Mucosa of rectum (tissue), 2 donors: ENCODE data around the gene CD19.
A peak's percentile ranks its signal among the peaks of the same experiment; 100 is the strongest.
"Not testable (repeated sequence)": the region's sequence is repeated elsewhere in the genome, so short reads cannot be mapped to it uniquely, and the experiment has no call there.

Experiments used
- H3K27ac ChIP-seq, 2 donors: one replicate each; pipeline ENCODE4 v1.7.0; 2013; ENCODE audit warnings: inconsistent platforms in 2 of 2, low read depth in 2 of 2, low read length in 2 of 2
- H3K27me3 ChIP-seq, 2 donors: one replicate each; pipeline ENCODE4 v1.7.0; 2013; ENCODE audit warnings: low read length in 2 of 2; ENCODE audit not compliant: control insufficient read depth in 2 of 2, insufficient read depth in 2 of 2
- H3K36me3 ChIP-seq, 2 donors: one replicate each; pipeline ENCODE4 v1.7.0; 2013; ENCODE audit warnings: low read length in 2 of 2; ENCODE audit not compliant: control insufficient read depth in 2 of 2, insufficient read depth in 2 of 2
- H3K4me1 ChIP-seq, 2 donors: one replicate each; pipeline ENCODE4 v1.7.0; 2013; ENCODE audit warnings: low read length in 2 of 2, mild to moderate bottlenecking in 1 of 2; ENCODE audit not compliant: control insufficient read depth in 2 of 2, insufficient read depth in 2 of 2
- H3K4me3 ChIP-seq, 2 donors: one replicate each; pipeline ENCODE4 v1.7.0; 2013; ENCODE audit warnings: low read length in 2 of 2
- H3K9ac ChIP-seq, 2 donors: one replicate each; pipeline ENCODE4 v1.7.0; 2013; ENCODE audit warnings: low read length in 2 of 2, low read depth in 1 of 2, mild to moderate bottlenecking in 1 of 2
- H3K9me3 ChIP-seq, 2 donors: one replicate each; pipeline ENCODE4 v1.7.0; 2013; ENCODE audit warnings: low read length in 2 of 2; ENCODE audit not compliant: control insufficient read depth in 2 of 2
- donor health status: healthy.
- donor health status: Normal muscosa, but diverticular disease.

CD19 gene

DNA sequence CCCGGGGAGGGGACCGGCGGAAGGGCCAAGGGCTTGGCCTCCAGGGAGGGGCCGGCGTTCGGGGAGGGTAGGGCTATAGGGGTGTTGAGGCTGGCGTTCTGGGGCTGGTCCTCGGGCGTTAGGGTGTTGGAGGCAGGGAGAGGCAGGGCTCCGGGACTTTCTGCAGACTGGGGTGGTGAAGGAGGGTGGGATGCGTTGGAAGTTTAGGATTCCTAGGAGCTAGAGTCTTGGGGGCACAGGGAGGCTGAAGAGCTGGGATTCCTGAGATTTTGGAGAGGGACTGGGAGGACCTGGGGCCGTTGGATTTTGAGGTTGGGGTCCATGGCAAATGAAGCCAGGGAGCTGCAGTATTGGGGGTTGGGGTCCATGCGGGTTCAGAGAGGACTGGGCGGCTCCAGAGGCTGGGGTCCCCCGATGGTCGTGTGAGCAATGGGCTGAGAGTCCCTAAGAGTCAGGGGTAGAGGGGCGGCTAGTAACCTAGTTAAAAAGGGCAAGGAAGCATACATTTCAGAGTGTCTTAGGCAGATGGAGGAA, 19.7 kb downstream of the CD19 start:
- Histone ChIP-seq H3K4me1 (peaks cover 9 to 13% of the 10 kb centered on the region in 2 donors), H3K4me3 (peak overlapping the region; percentile 74 to 80), H3K9ac (peak overlapping the region; percentile 79 to 87), H3K27ac (peak overlapping the region; percentile 87), H3K27me3 (no peaks in the 10 kb centered on the region), H3K9me3 (no peaks in the 10 kb centered on the region), H3K36me3 (peaks cover 19 to 29% of the 10 kb centered on the region in 2 donors)

DNA sequence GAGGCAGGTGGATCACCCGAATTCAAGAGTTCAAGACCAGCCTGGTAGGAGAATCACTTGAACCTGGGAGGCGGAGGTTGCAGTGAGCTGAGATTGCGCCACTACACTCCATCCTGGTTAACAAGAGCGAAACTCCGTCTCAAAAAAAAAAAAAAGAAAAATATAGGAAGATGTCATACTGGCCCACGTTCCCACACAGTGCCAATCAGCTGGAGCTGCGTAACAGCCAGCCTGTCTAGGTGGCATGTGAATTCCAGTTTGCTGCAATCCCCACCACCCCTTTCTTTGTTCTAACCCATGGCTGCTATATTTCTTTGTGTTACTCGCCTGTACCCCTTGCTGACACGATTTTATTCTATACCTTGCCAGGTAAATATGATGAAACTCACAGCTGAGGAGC, 26.4 kb downstream of the CD19 start:
- no peak overlapping the region for H3K27ac ChIP-seq
- H3K4me1 ChIP-seq, result no peaks in the 10 kb centered on the region
- H3K27me3 ChIP-seq, result no peaks in the 10 kb centered on the region
- no peak overlapping the region for H3K4me3 ChIP-seq
- peaks cover 58 to 71% of the 10 kb centered on the region in 2 donors for H3K36me3 ChIP-seq
- H3K9ac ChIP-seq, result no peak overlapping the region
- no peaks in the 10 kb centered on the region for H3K9me3 ChIP-seq

DNA sequence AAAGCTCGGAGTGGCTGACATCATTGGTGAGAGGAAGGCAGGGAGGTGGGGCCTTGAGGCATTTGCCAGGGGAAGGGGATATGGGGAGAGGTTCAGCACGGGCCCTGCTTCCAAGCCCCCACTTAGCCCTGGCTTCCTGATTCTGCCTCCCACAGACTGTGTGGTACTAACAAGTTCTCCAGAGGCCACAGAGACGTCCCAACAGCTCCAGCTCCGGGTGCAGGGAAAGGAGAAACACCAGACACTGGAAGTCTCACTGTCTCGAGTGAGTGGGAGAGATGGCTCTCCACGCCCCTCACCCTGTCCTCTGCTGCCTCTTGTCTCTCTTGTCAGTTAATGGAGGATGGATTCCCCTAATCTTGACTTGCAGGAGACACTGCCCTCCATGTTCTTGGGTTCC, 27.1 kb downstream of the CD19 start:
- Histone ChIP-seq H3K4me1 (no peaks in the 10 kb centered on the region), H3K27ac (no peak overlapping the region), H3K4me3 (no peak overlapping the region), H3K36me3 (peaks cover 64 to 72% of the 10 kb centered on the region in 2 donors), H3K9ac (no peak overlapping the region), H3K9me3 (no peaks in the 10 kb centered on the region), H3K27me3 (no peaks in the 10 kb centered on the region)

DNA sequence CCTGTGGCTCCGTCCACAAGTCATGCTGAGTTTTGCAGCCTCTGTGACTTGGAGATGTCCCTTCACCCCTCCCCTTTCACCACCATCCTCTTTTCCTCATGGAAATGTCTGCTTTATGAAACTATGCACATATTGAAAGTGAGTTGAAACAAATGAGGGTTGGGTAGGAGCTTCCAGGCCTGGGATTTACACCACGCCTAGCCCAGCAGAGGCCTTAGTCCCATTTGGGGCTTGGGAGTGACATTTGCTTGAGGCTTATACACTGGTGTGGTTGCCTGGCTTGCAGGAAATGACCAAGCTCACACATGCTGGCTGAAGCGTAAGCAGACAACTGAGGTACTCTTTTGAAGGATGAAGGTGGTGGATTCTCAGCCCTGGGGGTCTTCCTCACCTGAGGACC, 32.3 kb downstream of the CD19 start:
- H3K9me3 ChIP-seq, result no peaks in the 10 kb centered on the region
- H3K4me1 ChIP-seq, result no peaks in the 10 kb centered on the region
- peaks cover 45 to 47% of the 10 kb centered on the region in 2 donors for H3K36me3 ChIP-seq
- no peak overlapping the region for H3K9ac ChIP-seq
- no peak overlapping the region for H3K4me3 ChIP-seq
- H3K27me3 ChIP-seq, result no peaks in the 10 kb centered on the region
- no peak overlapping the region for H3K27ac ChIP-seq

DNA sequence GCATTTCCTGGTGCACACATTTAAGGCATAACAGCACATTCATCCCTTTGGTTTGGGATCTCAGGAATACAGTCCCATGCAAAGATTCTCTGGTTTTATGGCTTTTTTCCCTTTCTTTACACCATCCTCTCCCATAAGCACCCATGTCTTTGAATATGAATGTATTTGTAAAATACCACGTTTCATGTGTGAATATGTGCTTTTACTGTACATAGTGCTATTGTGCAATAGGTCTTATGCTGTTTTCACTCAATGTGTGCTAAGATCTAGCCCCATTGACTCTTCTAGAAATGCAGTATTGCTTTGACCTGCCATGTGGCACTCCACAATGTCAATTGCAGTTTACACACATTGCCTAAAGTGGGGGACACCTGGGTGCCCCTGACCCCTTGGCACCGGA, 32.7 kb downstream of the CD19 start:
- H3K9ac ChIP-seq, result no peak overlapping the region
- peaks cover 41 to 44% of the 10 kb centered on the region in 2 donors for H3K36me3 ChIP-seq

DNA sequence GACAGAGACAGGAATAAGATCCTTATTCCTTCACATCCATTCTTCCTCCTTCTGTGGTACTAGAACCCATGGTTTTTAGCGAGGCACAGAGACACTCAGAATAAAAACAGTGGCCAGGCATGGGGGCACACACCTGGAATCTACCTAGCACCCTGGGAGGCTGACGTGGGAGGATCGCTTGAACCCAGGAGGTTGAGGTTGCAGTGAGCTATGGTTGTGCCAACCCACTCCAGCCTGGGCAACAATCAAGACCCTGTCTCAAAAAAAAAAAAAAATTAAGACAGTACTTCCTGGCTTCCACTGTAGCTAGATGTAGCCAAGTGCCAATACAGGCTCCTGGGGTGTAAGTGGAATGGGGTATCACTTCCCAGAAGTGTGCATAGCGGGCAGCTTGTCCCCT, 35.4 kb downstream of the CD19 start:
- H3K9me3 ChIP-seq, result no peaks in the 10 kb centered on the region
- H3K27me3 ChIP-seq, result no peaks in the 10 kb centered on the region
- no peak overlapping the region for H3K27ac ChIP-seq
- no peak overlapping the region for H3K4me3 ChIP-seq
- H3K4me1 ChIP-seq, result no peaks in the 10 kb centered on the region
- H3K36me3 ChIP-seq, result peaks cover 27 to 30% of the 10 kb centered on the region in 2 donors
- H3K9ac ChIP-seq, result no peak overlapping the region

More for the DNA sequence above, 32.7 kb downstream of the CD19 start:
- Histone ChIP-seq H3K27me3 (no peaks in the 10 kb centered on the region), H3K4me1 (no peaks in the 10 kb centered on the region), H3K4me3 (no peak overlapping the region), H3K9me3 (no peaks in the 10 kb centered on the region), H3K27ac (no peak overlapping the region)

DNA sequence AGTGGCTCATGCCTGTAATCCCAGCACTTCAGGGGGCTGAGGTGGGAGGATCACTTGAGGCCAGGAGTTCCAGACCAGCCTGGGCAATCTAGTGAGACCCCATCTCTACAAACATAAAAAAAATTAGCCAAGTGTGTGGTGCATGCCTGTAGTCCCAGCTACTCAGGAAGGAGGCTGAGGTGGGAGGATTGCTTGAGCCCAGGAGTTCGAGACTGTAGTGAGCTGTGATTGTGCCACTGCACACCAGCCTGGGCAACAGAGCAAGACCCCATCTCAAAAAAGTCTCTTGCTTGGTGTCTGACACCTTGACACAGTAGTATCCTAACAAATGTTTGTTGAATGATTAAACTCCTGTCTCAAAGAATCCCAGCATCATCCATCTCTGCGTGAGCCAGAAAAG, 37.9 kb downstream of the CD19 start:
- not testable (repeated sequence) for H3K4me1 ChIP-seq, H3K27me3 ChIP-seq

DNA sequence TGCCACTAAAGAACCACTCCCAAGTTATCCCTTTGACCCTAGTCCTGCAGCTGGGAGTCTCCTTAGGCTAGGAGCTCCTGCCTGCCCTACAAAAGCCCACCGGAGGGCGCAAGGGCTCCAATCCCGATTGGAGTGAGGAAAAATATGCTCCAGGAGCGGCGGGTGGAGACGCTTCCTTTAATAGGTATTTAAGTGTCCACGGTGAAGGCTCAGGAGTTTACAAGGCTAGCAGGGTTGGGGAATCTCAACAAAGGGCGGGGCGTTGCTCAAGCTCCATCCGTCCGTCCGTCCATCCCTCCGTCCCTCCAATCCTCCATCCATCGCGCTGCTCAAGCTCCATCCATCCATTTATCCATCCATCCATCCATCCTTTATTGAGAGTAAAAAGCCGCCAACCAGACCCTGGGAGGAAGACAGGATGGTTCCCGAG, 42.3 kb downstream of the CD19 start:
- peaks cover 14 to 16% of the 10 kb centered on the region in 2 donors for H3K4me1 ChIP-seq

More for the DNA sequence above, 37.9 kb downstream of the CD19 start:
- H3K9me3 ChIP-seq, H3K27ac ChIP-seq, H3K4me3 ChIP-seq, H3K9ac ChIP-seq, H3K36me3 ChIP-seq: not testable (repeated sequence)

DNA sequence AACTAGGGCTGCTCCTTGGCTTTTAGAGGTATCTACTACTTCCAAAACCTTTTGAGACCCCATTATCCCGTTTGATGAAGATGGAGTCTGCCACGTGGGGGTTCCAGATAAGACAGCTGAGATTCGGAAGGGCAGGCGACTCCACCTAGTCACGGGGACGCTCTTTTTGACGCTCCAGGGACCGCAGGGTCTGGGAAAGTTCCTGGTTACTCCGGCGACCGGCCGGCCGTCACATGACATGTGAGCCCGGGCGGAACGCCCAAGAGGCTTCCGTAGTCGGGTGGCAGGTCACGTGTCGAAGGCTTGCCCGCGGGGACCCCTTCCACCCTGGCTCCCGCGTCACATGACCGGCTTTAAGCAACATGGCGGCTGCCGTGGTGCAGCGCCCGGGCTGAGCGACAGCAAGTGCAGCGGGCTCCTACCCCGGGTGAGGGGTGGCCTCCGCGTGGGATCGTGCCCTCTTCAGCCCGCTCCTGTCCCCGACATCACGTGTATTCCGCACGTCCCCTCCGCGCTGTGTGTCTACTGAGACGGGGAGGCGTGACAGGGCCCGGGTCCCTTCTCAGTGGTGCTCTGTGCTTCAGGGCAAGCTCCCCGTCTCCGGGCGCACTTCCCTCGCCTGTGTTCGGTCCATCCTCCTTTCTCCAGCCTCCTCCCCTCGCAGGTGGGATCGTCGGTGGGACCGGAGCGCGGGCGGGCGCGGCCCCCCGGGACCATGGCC, 42.8 kb downstream of the CD19 start, which contains the start of gene SPNS1:
Gene SPNS1, plus strand, starts transcription at position 342 of the 721 bp plus-strand sequence. Its CDS starts 374 bp downstream, at position 716.
- peak within 1 kb of the TSS; percentile 77 to 87 for H3K4me3 ChIP-seq
- H3K9me3 ChIP-seq, result no peaks in the 10 kb centered on the region
- peaks cover 8 to 12% of the 10 kb centered on the region in 2 donors for H3K36me3 ChIP-seq
- H3K27me3 ChIP-seq, result no peaks in the 10 kb centered on the region
- H3K9ac ChIP-seq, result peak within 1 kb of the TSS; percentile 72 to 74
- H3K4me1 ChIP-seq, result peaks cover 14 to 16% of the 10 kb centered on the region in 2 donors
- H3K27ac ChIP-seq, result peak within 1 kb of the TSS; percentile 49 to 69

More for the DNA sequence above, 42.3 kb downstream of the CD19 start:
- H3K4me3 ChIP-seq, result peak overlapping the region; percentile 77 to 87
- H3K9me3 ChIP-seq, result no peaks in the 10 kb centered on the region
- peaks cover 5 to 8% of the 10 kb centered on the region in 2 donors for H3K36me3 ChIP-seq
- peak overlapping the region; percentile 68 to 72 for H3K9ac ChIP-seq
- H3K27me3 ChIP-seq, result no peaks in the 10 kb centered on the region
- H3K27ac ChIP-seq, result peak overlapping the region; percentile 49 to 69

DNA sequence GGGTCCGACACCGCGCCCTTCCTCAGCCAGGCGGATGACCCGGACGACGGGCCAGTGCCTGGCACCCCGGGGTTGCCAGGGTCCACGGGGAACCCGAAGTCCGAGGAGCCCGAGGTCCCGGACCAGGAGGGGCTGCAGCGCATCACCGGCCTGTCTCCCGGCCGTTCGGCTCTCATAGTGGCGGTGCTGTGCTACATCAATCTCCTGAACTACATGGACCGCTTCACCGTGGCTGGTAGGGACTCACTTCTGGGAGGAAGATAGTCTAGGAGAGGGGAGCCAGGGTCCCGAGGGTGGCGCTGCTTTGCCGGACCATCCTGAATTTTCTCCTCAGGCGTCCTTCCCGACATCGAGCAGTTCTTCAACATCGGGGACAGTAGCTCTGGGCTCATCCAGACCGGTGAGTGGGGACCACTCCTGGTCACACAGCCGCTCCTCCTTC, 43.4 kb downstream of the CD19 start:
- no peaks in the 10 kb centered on the region for H3K9me3 ChIP-seq
- peak overlapping the region; percentile 77 to 87 for H3K4me3 ChIP-seq
- H3K27me3 ChIP-seq, result no peaks in the 10 kb centered on the region
- peaks cover 8 to 12% of the 10 kb centered on the region in 2 donors for H3K36me3 ChIP-seq
- peaks cover 14 to 16% of the 10 kb centered on the region in 2 donors for H3K4me1 ChIP-seq
- peak overlapping the region; percentile 72 to 74 for H3K9ac ChIP-seq
- peak overlapping the region in 1 of 2 donors; percentile 49 for H3K27ac ChIP-seq
